Karpas-422 (cell line): ENCODE results near the gene TCEAL3. TPM values are rescaled to one million over a fixed set of nuclear protein-coding genes. Genes with fewer than 3 reads are reported as not detected.

Experiments used
- DNase-seq: peaks from one replicate; pipeline ENCODE4 v3.0.0-alpha.2; 2015
- H2AFZ ChIP-seq: fragments of 200-600 bp; sonication (generic); 2 replicates; pipeline ENCODE4 v1.6.1; 2014; ENCODE audit warnings: antibody characterized with exemption, low read length, mixed read lengths
- H3K27ac ChIP-seq: fragments of 200-600 bp; sonication (generic); 2 replicates; pipeline ENCODE4 v1.5.1; 2014; ENCODE audit warnings: mild to moderate bottlenecking, low read length, moderate library complexity
- H3K27me3 ChIP-seq: fragments of 200-600 bp; sonication (generic); 2 replicates; pipeline ENCODE4 v1.6.1; 2014; ENCODE audit warnings: low read length, mixed read lengths
- H3K36me3 ChIP-seq: fragments of 200-600 bp; sonication (generic); 2 replicates; pipeline ENCODE4 v1.6.1; 2014; ENCODE audit warnings: low read length, mixed read lengths; ENCODE audit not compliant: insufficient read depth
- H3K4me1 ChIP-seq: fragments of 200-600 bp; sonication (generic); 2 replicates; pipeline ENCODE4 v1.6.1; 2014; ENCODE audit warnings: mild to moderate bottlenecking, low read length, mixed read lengths
- H3K4me2 ChIP-seq: fragments of 200-600 bp; sonication (generic); 2 replicates; pipeline ENCODE4 v1.6.1; 2014; ENCODE audit warnings: low read length, low read depth, mild to moderate bottlenecking; ENCODE audit not compliant: poor library complexity, severe bottlenecking
- H3K4me3 ChIP-seq: fragments of 200-600 bp; sonication (generic); 2 replicates; pipeline ENCODE4 v1.5.1; 2014; ENCODE audit warnings: mild to moderate bottlenecking, antibody characterized with exemption, low read length, mixed read lengths
- H3K79me2 ChIP-seq: fragments of 200-600 bp; sonication (generic); 2 replicates; pipeline ENCODE4 v1.6.1; 2014; ENCODE audit warnings: mild to moderate bottlenecking, low read length, mixed read lengths
- H3K9ac ChIP-seq: fragments of 200-600 bp; sonication (generic); 2 replicates; pipeline ENCODE4 v1.6.0; 2014; ENCODE audit warnings: low read length
- H3K9me2 ChIP-seq: fragments of 200-600 bp; sonication (generic), shearing (Covaris generic); replicated peaks from 2 replicates; pipeline ENCODE4 v1.6.0; 2014; ENCODE audit warnings: mild to moderate bottlenecking, low read length, moderate library complexity; ENCODE audit not compliant: insufficient read depth
- H3K9me3 ChIP-seq: fragments of 300-700, 200-600 bp; sonication (generic); 2 replicates; pipeline ENCODE4 v1.6.1; 2014; ENCODE audit warnings: low read length, mixed read lengths
- H4K20me1 ChIP-seq: fragments of 200-600 bp; sonication (generic); 2 replicates; pipeline ENCODE4 v1.6.1; 2014; ENCODE audit warnings: mild to moderate bottlenecking, antibody characterized with exemption, low read length, low read depth; ENCODE audit not compliant: insufficient read depth
- total RNA-seq: library from RNA; depleted of rRNA; stranded (reverse); fragments of >200 nt; shearing (Covaris generic); gene quantifications from 2 replicates; pipeline ENCODE4 v1.2.3, GENCODE V29; 2014; ENCODE audit warnings: low replicate concordance

TCEAL3 gene
- total RNA-seq, 1 experiment from 2014 or later: 1.8 TPM

DNA sequence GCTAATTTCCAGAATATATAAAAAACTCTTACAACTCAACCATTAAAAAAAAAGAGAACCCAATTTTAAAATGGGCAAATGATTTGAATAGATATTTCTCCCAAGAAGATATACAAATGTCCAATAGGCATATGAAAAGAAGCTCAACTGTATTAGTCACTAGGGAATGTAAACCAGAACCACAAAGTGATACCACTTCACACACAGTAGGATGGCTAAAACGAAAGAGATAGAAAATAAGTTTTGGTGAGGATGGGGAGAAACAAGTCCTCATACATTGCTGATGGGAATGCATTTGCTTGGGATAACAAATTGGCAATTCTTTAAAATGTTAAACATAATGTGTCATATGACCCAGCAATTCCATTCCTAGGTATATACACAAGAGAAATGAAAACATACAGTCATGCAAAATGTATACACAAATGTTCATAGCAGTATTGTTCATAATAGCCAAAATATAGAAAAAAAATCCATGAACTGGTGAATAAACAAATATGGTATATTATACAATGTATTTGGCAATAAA, 5.7 kb downstream of the TCEAL3 start:
- Histone ChIP-seq H3K9me2 (no peaks in the 10 kb centered on the region), H3K4me3 (no peak overlapping the region), H3K9me3 (no peaks in the 10 kb centered on the region), H3K36me3 (no peaks in the 10 kb centered on the region), H4K20me1 (no peaks in the 10 kb centered on the region), H2AFZ (no peak overlapping the region), H3K79me2 (no peaks in the 10 kb centered on the region), H3K27ac (no peak overlapping the region), H3K9ac (no peak overlapping the region), H3K4me2 (no peak overlapping the region), H3K4me1 (peaks cover 5% of the 10 kb centered on the region; the same call in 1 of the 2 replicates), H3K27me3 (no peaks in the 10 kb centered on the region)
- no peak for DNase-seq

DNA sequence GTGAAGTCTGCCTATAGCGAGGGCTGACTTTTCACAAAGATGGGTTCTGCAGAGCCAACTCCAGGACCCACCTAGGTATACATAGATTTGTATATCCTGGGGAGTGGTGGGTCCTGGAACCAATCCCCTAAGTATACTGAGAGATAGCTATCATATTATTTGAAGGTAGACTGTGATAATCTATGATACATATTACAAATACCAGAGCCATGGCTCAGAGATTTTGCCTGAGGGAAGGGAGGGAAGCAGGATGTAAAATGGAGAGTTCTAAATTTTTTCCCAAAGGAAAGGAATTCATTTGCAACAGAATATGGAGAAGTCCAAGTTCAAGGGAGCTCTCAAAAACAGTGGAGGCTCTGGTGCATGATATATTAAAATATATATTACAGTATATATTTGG, 7.2 kb downstream of the TCEAL3 start:
- no peak overlapping the region for H3K9ac ChIP-seq
- no peaks in the 10 kb centered on the region for H3K36me3 ChIP-seq
- no peak for DNase-seq
- H3K79me2 ChIP-seq: no peaks in the 10 kb centered on the region
- H3K4me2 ChIP-seq: no peak overlapping the region
- H3K4me1 ChIP-seq: peaks cover 5% of the 10 kb centered on the region; the same call in 1 of the 2 replicates
- H3K27me3 ChIP-seq: no peaks in the 10 kb centered on the region
- no peaks in the 10 kb centered on the region for H3K9me2 ChIP-seq
- H2AFZ ChIP-seq: no peak overlapping the region
- H3K4me3 ChIP-seq: no peak overlapping the region
- H4K20me1 ChIP-seq: no peaks in the 10 kb centered on the region
- H3K27ac ChIP-seq: no peak overlapping the region
- no peaks in the 10 kb centered on the region for H3K9me3 ChIP-seq

DNA sequence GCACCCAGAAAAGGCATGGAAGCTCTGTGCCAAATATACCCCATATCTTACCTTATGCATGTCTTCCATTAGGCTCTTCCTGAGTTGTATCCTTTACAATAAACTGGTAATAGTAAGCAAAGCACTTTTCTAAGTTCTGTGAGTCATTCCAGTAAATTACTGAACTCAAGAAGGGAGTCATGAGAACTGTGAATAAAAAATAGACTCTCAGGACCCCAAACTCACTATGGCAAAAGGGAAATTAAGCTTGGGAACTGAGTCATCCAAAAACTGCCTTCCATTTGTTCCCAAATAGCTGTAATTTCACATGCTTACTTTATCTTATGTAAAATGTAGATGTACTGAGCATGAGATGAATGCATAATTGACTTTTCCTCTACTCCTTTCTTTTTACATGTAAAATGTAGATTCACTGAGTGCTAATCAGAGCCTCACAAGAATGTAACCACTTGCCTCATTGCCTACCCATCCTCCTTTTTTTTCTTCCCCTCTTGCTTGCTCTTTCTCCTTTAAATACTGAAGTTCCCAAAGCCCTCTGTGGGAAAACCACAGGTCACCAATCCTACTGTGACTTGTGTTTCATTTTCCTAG, 8.1 kb downstream of the TCEAL3 start:
- Histone ChIP-seq H3K9me2 (no peaks in the 10 kb centered on the region), H3K9me3 (no peaks in the 10 kb centered on the region), H3K27ac (no peak overlapping the region), H3K79me2 (no peaks in the 10 kb centered on the region), H3K36me3 (no peaks in the 10 kb centered on the region), H3K27me3 (no peaks in the 10 kb centered on the region), H3K4me2 (no peak overlapping the region), H3K4me3 (no peak overlapping the region), H4K20me1 (no peaks in the 10 kb centered on the region), H2AFZ (no peak overlapping the region), H3K9ac (no peak overlapping the region), H3K4me1 (peaks cover 5% of the 10 kb centered on the region; the same call in 1 of the 2 replicates)
- no peak for DNase-seq

DNA sequence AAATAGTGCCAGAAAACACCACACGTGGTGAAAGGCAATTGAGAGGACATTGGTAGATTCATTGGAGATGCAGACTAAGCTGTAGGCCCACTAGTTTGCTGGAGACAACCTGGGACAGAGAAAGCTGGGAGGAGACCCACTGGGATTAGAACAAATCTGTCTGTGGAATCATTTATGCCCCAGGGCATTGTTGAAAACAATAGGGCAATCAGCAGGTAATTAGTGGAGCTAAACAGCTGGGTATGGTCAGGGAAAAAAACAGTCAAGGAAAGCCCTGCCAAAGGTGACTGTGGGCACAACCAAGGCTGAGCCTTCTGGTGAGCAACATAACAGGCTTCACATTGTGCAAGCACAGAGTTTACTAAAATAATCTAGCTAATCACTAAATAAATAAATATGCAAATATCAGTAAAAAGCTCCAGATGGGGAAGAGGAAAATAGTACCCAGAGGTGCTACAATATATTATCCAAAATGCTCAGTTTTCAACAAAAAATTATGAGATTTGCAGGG, 9.0 kb downstream of the TCEAL3 start:
- H3K9me3 ChIP-seq: no peaks in the 10 kb centered on the region
- no peak for DNase-seq
- H3K27ac ChIP-seq: no peak overlapping the region
- no peak overlapping the region for H3K4me3 ChIP-seq
- H4K20me1 ChIP-seq: no peaks in the 10 kb centered on the region
- no peaks in the 10 kb centered on the region for H3K9me2 ChIP-seq
- no peaks in the 10 kb centered on the region for H3K36me3 ChIP-seq
- no peak overlapping the region for H3K4me2 ChIP-seq
- no peak overlapping the region for H2AFZ ChIP-seq
- H3K4me1 ChIP-seq: peaks cover 5% of the 10 kb centered on the region; the same call in 1 of the 2 replicates
- no peaks in the 10 kb centered on the region for H3K27me3 ChIP-seq
- H3K79me2 ChIP-seq: no peaks in the 10 kb centered on the region
- no peak overlapping the region for H3K9ac ChIP-seq

DNA sequence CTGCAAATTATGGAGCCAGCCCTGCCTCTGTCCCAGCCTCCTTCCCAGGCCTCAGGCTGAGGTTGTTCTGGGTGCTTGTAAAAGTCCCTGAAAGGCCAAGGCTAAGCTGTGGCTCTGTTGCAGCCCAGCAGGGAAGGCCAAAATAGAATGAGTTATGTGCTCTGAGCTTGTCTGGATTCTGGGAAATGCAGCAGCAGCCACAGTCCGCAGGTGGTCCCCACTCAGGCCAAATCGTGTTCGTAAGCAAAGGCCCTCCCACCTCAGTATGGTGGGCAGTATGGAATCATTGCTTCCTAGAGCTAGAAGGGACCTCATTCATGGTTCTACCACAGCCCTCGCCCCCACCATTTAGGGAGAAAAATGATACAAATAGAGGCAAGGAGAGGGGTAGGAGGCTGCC, 16.3 kb downstream of the TCEAL3 start:
- Histone ChIP-seq H3K9ac (no peak overlapping the region), H3K27me3 (no peaks in the 10 kb centered on the region), H4K20me1 (no peaks in the 10 kb centered on the region), H3K4me3 (no peak overlapping the region), H2AFZ (no peak overlapping the region), H3K79me2 (no peaks in the 10 kb centered on the region), H3K27ac (no peak overlapping the region), H3K4me2 (no peak overlapping the region), H3K4me1 (peaks cover 4% of the 10 kb centered on the region), H3K9me3 (no peaks in the 10 kb centered on the region), H3K36me3 (no peaks in the 10 kb centered on the region), H3K9me2 (no peaks in the 10 kb centered on the region)
- DNase-seq: no peak

DNA sequence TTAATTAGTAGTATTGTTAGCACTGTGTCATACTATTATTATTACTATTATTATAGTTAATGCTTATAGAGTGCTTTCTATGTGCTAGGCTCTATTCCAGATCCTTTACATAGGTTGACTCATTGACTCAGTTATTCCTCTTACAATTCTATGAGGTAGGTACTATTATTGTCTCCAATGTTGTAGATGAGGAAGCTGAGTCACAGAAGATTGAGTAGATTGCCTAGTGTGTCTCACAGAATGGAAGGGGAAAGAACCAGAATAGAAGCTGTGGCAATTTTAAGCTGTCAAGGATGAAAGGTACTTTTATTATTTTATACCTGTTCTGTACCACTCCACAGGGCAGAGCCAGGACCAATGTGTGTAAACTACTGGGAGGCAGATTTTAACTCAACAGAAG, 19.1 kb downstream of the TCEAL3 start:
- Histone ChIP-seq H3K9ac (no peak overlapping the region), H3K9me3 (no peaks in the 10 kb centered on the region), H3K79me2 (no peaks in the 10 kb centered on the region), H3K4me3 (no peak overlapping the region), H3K4me2 (no peak overlapping the region), H3K27ac (no peak overlapping the region), H2AFZ (no peak overlapping the region), H3K27me3 (no peaks in the 10 kb centered on the region), H3K9me2 (no peaks in the 10 kb centered on the region), H4K20me1 (no peaks in the 10 kb centered on the region), H3K36me3 (no peaks in the 10 kb centered on the region), H3K4me1 (peaks cover 9% of the 10 kb centered on the region)
- no peak for DNase-seq

DNA sequence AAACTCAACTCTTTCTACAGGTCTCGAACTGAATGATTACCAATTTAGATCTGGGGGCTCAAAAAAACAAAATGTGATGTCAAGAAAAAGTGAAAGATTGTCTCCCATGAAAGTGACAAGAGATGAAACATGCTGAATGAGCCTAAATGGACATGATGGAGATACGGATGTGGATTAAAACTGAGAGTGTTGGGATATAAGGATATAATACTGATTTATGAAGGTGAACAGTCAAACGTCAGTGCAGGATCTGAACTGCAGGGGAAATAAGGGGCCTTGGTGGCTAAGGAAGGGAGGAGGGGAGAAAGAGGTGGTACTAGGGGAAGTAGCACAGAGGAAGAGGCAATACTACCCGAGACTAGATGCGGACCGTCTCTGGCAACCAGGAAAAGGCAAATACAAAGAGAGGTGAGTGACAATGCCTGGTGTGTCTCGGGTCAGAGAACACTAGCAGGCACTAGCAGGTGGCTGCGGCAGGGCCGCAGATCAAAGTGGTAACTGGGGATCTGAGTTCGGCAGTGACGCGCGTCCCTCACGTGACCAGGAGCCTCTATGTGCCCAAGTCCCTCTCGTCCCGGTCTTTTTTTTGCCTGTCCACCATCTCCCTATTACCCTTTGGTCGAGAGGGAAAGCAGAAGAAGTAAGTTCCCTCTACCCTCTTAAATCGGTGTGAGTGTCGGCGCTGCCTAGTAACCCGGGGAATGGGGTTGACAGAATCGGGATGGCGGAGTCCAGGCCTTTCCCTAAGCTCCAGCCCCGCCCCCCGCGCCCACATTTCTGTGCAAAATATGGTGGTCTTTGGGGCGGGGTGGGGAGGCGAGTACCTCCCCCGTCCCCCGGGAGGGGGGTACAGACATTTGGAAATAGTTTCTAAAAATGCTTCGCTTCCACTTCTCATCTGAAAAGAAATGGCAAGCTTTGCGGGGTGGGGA, 20.9 kb downstream of the TCEAL3 start, which contains the start of gene TCEAL1:
Gene TCEAL1, plus strand, starts transcription at position 590 of the 932 bp plus-strand sequence. CDS start 942 bp downstream, outside the sequence.
- H3K4me3 ChIP-seq: peak within 1 kb of the TSS; percentile 79
- H3K27ac ChIP-seq: no peak within 1 kb of the TSS
- H4K20me1 ChIP-seq: no peaks in the 10 kb centered on the region
- no peaks in the 10 kb centered on the region for H3K27me3 ChIP-seq
- H2AFZ ChIP-seq: peak within 1 kb of the TSS; percentile 74
- no peaks in the 10 kb centered on the region for H3K36me3 ChIP-seq
- H3K79me2 ChIP-seq: no peaks in the 10 kb centered on the region
- peak within 1 kb of the TSS; percentile 86 for H3K4me2 ChIP-seq
- H3K9ac ChIP-seq: peak within 1 kb of the TSS; percentile 75
- DNase-seq: peak; percentile 62
- H3K9me2 ChIP-seq: no peaks in the 10 kb centered on the region
- H3K4me1 ChIP-seq: peaks cover 9% of the 10 kb centered on the region
- no peaks in the 10 kb centered on the region for H3K9me3 ChIP-seq
